ENCODE data around the gene PSMB7.

Gene PSMB7

GRCh38 chr9:124345063-124345462, 70.2 kb downstream of the PSMB7 start:
- H3K27me3 ChIP-seq (ENCODE audit: control insufficient read depth, insufficient read depth, low read length): no peaks in the 10 kb centered on the region
- no peak overlapping the region for H3K27ac ChIP-seq (ENCODE audit: low read length)
- H3K4me3 ChIP-seq (ENCODE audit: low read length): no peak overlapping the region
- H3K4me1 ChIP-seq (ENCODE audit: control insufficient read depth, insufficient read depth, low read length): no peaks in the 10 kb centered on the region; the same call in 1 of the 2 replicates
- WGBS (ENCODE audit: insufficient coverage, insufficient read length): no CpG with 5 or more reads among the region's 14 CpGs
- H3K36me3 ChIP-seq (ENCODE audit: control insufficient read depth, insufficient read depth, low read length): peaks cover 13% of the 10 kb centered on the region; the same call in 1 of the 2 replicates
- H3K9me3 ChIP-seq (ENCODE audit: control insufficient read depth, insufficient read depth, low read length): no peaks in the 10 kb centered on the region
- DNase-seq (ENCODE audit: low read depth, low spot score): no peak

DNA sequence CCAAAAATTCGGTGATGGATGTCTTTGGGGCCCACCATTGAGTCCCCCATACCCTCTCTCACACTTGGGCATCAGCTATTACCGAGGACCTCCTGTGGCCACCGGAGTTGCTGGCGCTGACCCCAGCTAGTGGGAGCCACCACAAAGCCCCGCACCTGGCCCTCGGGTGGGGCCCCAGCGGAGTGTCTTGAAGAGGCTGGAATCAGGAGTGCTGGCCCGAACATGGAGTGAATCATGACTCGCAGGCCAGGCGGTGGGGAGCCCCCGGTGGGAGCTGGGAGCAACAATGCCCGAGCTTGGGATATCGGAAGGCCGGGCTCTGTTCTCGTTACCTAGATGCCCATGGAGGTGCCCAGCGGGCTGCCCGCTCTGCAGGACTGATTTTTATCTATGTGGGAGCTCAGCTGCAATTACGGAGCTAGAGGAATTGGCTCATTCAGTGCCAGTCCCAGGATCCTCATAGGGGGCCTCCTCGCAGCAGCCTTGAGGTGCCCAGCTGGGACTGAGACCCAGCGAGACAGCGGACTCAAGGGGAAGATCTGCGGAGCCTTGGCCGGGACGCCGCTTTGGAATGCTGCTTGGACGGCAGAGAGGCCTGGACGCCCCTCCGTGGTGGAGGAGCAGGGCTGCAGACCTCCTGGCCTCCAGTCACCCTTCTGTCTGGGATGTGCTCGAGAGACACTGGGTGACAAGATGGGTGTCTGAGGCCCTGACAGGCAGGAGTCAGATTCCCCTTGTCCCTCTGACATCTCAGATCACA, 70.8 kb downstream of the PSMB7 start:
- no CpG with 5 or more reads among the region's 29 CpGs for WGBS (ENCODE audit: insufficient coverage, insufficient read length)
- no peaks in the 10 kb centered on the region for H3K9me3 ChIP-seq (ENCODE audit: control insufficient read depth, insufficient read depth, low read length)
- H3K4me3 ChIP-seq (ENCODE audit: low read length): no peak overlapping the region
- peaks cover 10% of the 10 kb centered on the region; the same call in 1 of the 2 replicates for H3K36me3 ChIP-seq (ENCODE audit: control insufficient read depth, insufficient read depth, low read length)
- no peak for DNase-seq (ENCODE audit: low read depth, low spot score)
- H3K27me3 ChIP-seq (ENCODE audit: control insufficient read depth, insufficient read depth, low read length): no peaks in the 10 kb centered on the region
- no peak overlapping the region for H3K27ac ChIP-seq (ENCODE audit: low read length)
- H3K4me1 ChIP-seq (ENCODE audit: control insufficient read depth, insufficient read depth, low read length): no peaks in the 10 kb centered on the region; the same call in 1 of the 2 replicates

GRCh38 chr9:124343533-124344290, 71.5 kb downstream of the PSMB7 start:
- Histone ChIP-seq H3K27ac (ENCODE audit: low read length) (no peak overlapping the region), H3K27me3 (ENCODE audit: control insufficient read depth, insufficient read depth, low read length) (no peaks in the 10 kb centered on the region), H3K36me3 (ENCODE audit: control insufficient read depth, insufficient read depth, low read length) (peaks cover 8% of the 10 kb centered on the region; the same call in 1 of the 2 replicates), H3K4me1 (ENCODE audit: control insufficient read depth, insufficient read depth, low read length) (no peaks in the 10 kb centered on the region; the same call in 1 of the 2 replicates), H3K4me3 (ENCODE audit: low read length) (no peak overlapping the region), H3K9me3 (ENCODE audit: control insufficient read depth, insufficient read depth, low read length) (no peaks in the 10 kb centered on the region)
- DNase-seq (ENCODE audit: low read depth, low spot score): no peak
- WGBS (ENCODE audit: insufficient coverage, insufficient read length): no CpG with 5 or more reads among the region's 23 CpGs

- Histone ChIP-seq H3K27ac (ENCODE audit: low read length) (no peak overlapping the region), H3K4me3 (ENCODE audit: low read length) (no peak overlapping the region)
- DNase-seq (ENCODE audit: low read depth, low spot score): no peak
Measured at GRCh38 chr9:124342776-124343485, 72.3 kb downstream of the PSMB7 start.

DNA sequence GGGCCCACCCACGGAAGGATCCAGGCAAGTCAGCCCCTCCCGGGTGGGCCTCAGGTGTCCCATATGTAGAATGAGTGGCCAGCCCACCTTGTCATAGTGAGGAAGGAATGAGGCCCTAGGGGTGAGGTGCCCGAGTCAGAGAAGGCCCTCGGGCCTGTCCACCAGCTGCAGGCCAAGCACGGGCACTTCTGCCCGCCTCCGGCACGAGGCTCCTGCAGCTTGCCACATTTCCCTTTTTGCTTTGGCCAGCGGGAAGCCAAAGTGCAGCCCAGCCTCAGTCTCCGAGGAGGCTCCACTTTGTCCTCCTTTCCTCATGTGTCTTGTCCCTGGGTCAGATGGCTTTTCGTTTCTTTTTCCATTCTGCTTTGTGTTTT, 72.9 kb downstream of the PSMB7 start:
- Histone ChIP-seq H3K36me3 (ENCODE audit: control insufficient read depth, insufficient read depth, low read length) (peaks cover 2% of the 10 kb centered on the region; the same call in 1 of the 2 replicates), H3K4me3 (ENCODE audit: low read length) (no peak overlapping the region), H3K9me3 (ENCODE audit: control insufficient read depth, insufficient read depth, low read length) (no peaks in the 10 kb centered on the region), H3K4me1 (ENCODE audit: control insufficient read depth, insufficient read depth, low read length) (no peaks in the 10 kb centered on the region; the same call in 1 of the 2 replicates), H3K27ac (ENCODE audit: low read length) (no peak overlapping the region), H3K27me3 (ENCODE audit: control insufficient read depth, insufficient read depth, low read length) (no peaks in the 10 kb centered on the region)
- DNase-seq (ENCODE audit: low read depth, low spot score): no peak
- no CpG with 5 or more reads among the region's 11 CpGs for WGBS (ENCODE audit: insufficient coverage, insufficient read length)

More at GRCh38 chr9:124342776-124343485, 72.3 kb downstream of the PSMB7 start:
- no peaks in the 10 kb centered on the region for H3K9me3 ChIP-seq (ENCODE audit: control insufficient read depth, insufficient read depth, low read length)
- H3K27me3 ChIP-seq (ENCODE audit: control insufficient read depth, insufficient read depth, low read length): no peaks in the 10 kb centered on the region
- WGBS (ENCODE audit: insufficient coverage, insufficient read length): no CpG with 5 or more reads among the region's 26 CpGs
- peaks cover 3% of the 10 kb centered on the region; the same call in 1 of the 2 replicates for H3K36me3 ChIP-seq (ENCODE audit: control insufficient read depth, insufficient read depth, low read length)
- H3K4me1 ChIP-seq (ENCODE audit: control insufficient read depth, insufficient read depth, low read length): no peaks in the 10 kb centered on the region; the same call in 1 of the 2 replicates

- H3K27ac ChIP-seq (ENCODE audit: low read length): no peak overlapping the region
- H3K4me3 ChIP-seq (ENCODE audit: low read length): no peak overlapping the region
- no peaks in the 10 kb centered on the region for H3K27me3 ChIP-seq (ENCODE audit: control insufficient read depth, insufficient read depth, low read length)
- no peak for DNase-seq (ENCODE audit: low read depth, low spot score)
- H3K9me3 ChIP-seq (ENCODE audit: control insufficient read depth, insufficient read depth, low read length): no peaks in the 10 kb centered on the region
- WGBS (ENCODE audit: insufficient coverage, insufficient read length): no CpG with 5 or more reads among the region's 21 CpGs
- H3K4me1 ChIP-seq (ENCODE audit: control insufficient read depth, insufficient read depth, low read length): no peaks in the 10 kb centered on the region; the same call in 1 of the 2 replicates
- H3K36me3 ChIP-seq (ENCODE audit: control insufficient read depth, insufficient read depth, low read length): peaks cover 2% of the 10 kb centered on the region; the same call in 1 of the 2 replicates
Measured at GRCh38 chr9:124341455-124342170, 73.6 kb downstream of the PSMB7 start.

- Histone ChIP-seq H3K27ac (ENCODE audit: low read length) (no peak overlapping the region), H3K4me3 (ENCODE audit: low read length) (no peak overlapping the region), H3K9me3 (ENCODE audit: control insufficient read depth, insufficient read depth, low read length) (no peaks in the 10 kb centered on the region), H3K27me3 (ENCODE audit: control insufficient read depth, insufficient read depth, low read length) (no peaks in the 10 kb centered on the region), H3K4me1 (ENCODE audit: control insufficient read depth, insufficient read depth, low read length) (no peaks in the 10 kb centered on the region; the same call in 1 of the 2 replicates), H3K36me3 (ENCODE audit: control insufficient read depth, insufficient read depth, low read length) (peaks cover 2% of the 10 kb centered on the region; the same call in 1 of the 2 replicates)
- DNase-seq (ENCODE audit: low read depth, low spot score): no peak
- WGBS (ENCODE audit: insufficient coverage, insufficient read length): no CpG with 5 or more reads among the region's 18 CpGs
Measured at GRCh38 chr9:124340219-124341069, 74.8 kb downstream of the PSMB7 start.

GRCh38 chr9:124339603-124340146, 75.6 kb downstream of the PSMB7 start:
- no peak overlapping the region for H3K27ac ChIP-seq (ENCODE audit: low read length)
- peaks cover under 1% of the 10 kb centered on the region; the same call in 1 of the 2 replicates for H3K36me3 ChIP-seq (ENCODE audit: control insufficient read depth, insufficient read depth, low read length)
- no peak overlapping the region for H3K4me3 ChIP-seq (ENCODE audit: low read length)
- H3K27me3 ChIP-seq (ENCODE audit: control insufficient read depth, insufficient read depth, low read length): no peaks in the 10 kb centered on the region
- WGBS (ENCODE audit: insufficient coverage, insufficient read length): no CpG with 5 or more reads among the region's 13 CpGs
- H3K9me3 ChIP-seq (ENCODE audit: control insufficient read depth, insufficient read depth, low read length): no peaks in the 10 kb centered on the region
- DNase-seq (ENCODE audit: low read depth, low spot score): no peak
- H3K4me1 ChIP-seq (ENCODE audit: control insufficient read depth, insufficient read depth, low read length): no peaks in the 10 kb centered on the region; the same call in 1 of the 2 replicates

- H3K4me3 ChIP-seq (ENCODE audit: low read length): no peak overlapping the region
- DNase-seq (ENCODE audit: low read depth, low spot score): no peak
- H3K36me3 ChIP-seq (ENCODE audit: control insufficient read depth, insufficient read depth, low read length): no peaks in the 10 kb centered on the region
- no CpG with 5 or more reads among the region's 5 CpGs for WGBS (ENCODE audit: insufficient coverage, insufficient read length)
- no peak overlapping the region for H3K27ac ChIP-seq (ENCODE audit: low read length)
- no peaks in the 10 kb centered on the region for H3K27me3 ChIP-seq (ENCODE audit: control insufficient read depth, insufficient read depth, low read length)
- no peaks in the 10 kb centered on the region for H3K4me1 ChIP-seq (ENCODE audit: control insufficient read depth, insufficient read depth, low read length)
- H3K9me3 ChIP-seq (ENCODE audit: control insufficient read depth, insufficient read depth, low read length): no peaks in the 10 kb centered on the region
Measured at GRCh38 chr9:124337562-124337961, 77.7 kb downstream of the PSMB7 start.
